HepG2 (cell line): Measurements from ENCODE around the gene CLEC3A. TPM values are rescaled to one million over a fixed set of nuclear protein-coding genes. Genes with fewer than 3 reads are reported as not detected.
A peak's percentile ranks its signal among the peaks of the same experiment; 100 is the strongest.

Experiments
- ATAC-seq: fragments of 200-7000 bp; cut with Tn5 transposase; 3 replicates; pipeline ENCODE4 v1.9.1; 2020; ENCODE audit warnings: mild to moderate bottlenecking, moderate library complexity
- BruUV-seq: library from RNA; stranded (reverse); fragments of 400-500 nt; replicated peaks from 2 replicates; lab custom pipeline; 2021; lab: Mats Ljungman, UMichigan
- CTCF ChIA-PET: fragments of 300-600 bp; formaldehyde crosslinking; extraction: SDS; loops from one replicate; lab custom pipeline; 2021; ENCODE audit warnings: low total read pairs, inconsistent platforms, low intra/inter-chr PET ratio; lab: Yijun Ruan, JAX
- POLR2A ChIA-PET: fragments of 350-600 bp; sonication (Branson Sonifier 250); formaldehyde crosslinking; loops from one replicate; lab custom pipeline; 2020; ENCODE audit warnings: antibody characterized with exemption, inconsistent platforms; lab: Yijun Ruan, JAX
- DNase-seq: peaks from one replicate; pipeline ENCODE4 v3.0.0-alpha.2; 2015; ENCODE audit warnings: low spot score
- FAIRE-seq: peaks from 3 replicates; lab custom pipeline; 2011; peaks lifted over from hg19 to GRCh38; lab: Jason Lieb, UNC
- H2AFZ ChIP-seq: one replicate; pipeline ENCODE4 v1.6.1; 2011; ENCODE audit warnings: low read length, inconsistent platforms
- H3K27ac ChIP-seq: fragments of 300-600 bp; 3 replicates; pipeline ENCODE4 v1.8.0; 2011; ENCODE audit warnings: mixed run types, mild to moderate bottlenecking, mixed read lengths, low read length, inconsistent platforms; ENCODE audit not compliant: insufficient read depth; ENCODE audit errors: extremely low read length
- H3K27me3 ChIP-seq, 2 experiments: fragments of 200-600 bp in 1 of 2; 2 replicates in 1 of 2; 3 replicates in 1 of 2; pipeline versions ENCODE4 v1.6.0 to v1.8.0; 2011; ENCODE audit warnings: low read length in 2 of 2, mild to moderate bottlenecking in 2 of 2, moderate library complexity in 2 of 2, inconsistent platforms in 1 of 2; ENCODE audit not compliant: insufficient read depth in 2 of 2, control insufficient read depth in 1 of 2
- H3K36me3 ChIP-seq, 2 experiments: fragments of 200-600 bp in 1 of 2; replicated peaks in 1 of 2; 2 replicates in 1 of 2; 3 replicates in 1 of 2; pipeline versions ENCODE4 v1.5.1 to v1.8.0; 2011; ENCODE audit warnings: low read length in 2 of 2, inconsistent platforms in 1 of 2; ENCODE audit not compliant: insufficient read depth in 2 of 2, control insufficient read depth in 1 of 2
- H3K4me1 ChIP-seq: 2 replicates; pipeline ENCODE4 v1.5.1; 2012; ENCODE audit warnings: low read length, inconsistent platforms; ENCODE audit not compliant: insufficient read depth
- H3K4me2 ChIP-seq: 2 replicates; pipeline ENCODE4 v1.6.0; 2011; ENCODE audit warnings: low read depth, low read length, inconsistent platforms
- H3K4me3 ChIP-seq, 3 experiments: fragments of 200-600 bp in 1 of 3; sonication (generic), shearing (Covaris generic) in 1 of 3; replicated peaks in 1 of 3; 2 replicates each; pipeline ENCODE4 v1.5.1; 2011 to 2016; ENCODE audit warnings: low read length in 3 of 3, inconsistent platforms in 2 of 3, low read depth in 2 of 3, mild to moderate bottlenecking in 2 of 3, control low read depth in 1 of 3, mixed read lengths in 1 of 3; ENCODE audit not compliant: insufficient read depth in 1 of 3
- H3K79me2 ChIP-seq: one replicate; pipeline ENCODE4 v1.6.1; 2011; ENCODE audit warnings: low read length, inconsistent platforms; ENCODE audit not compliant: insufficient read depth
- H3K9ac ChIP-seq: 2 replicates; pipeline ENCODE4 v1.6.0; 2011; ENCODE audit warnings: mild to moderate bottlenecking, low read depth, low read length, inconsistent platforms; ENCODE audit not compliant: insufficient read depth
- H3K9me3 ChIP-seq: 2 replicates; pipeline ENCODE4 v1.5.1; 2012; ENCODE audit warnings: mild to moderate bottlenecking, low read length
- H4K20me1 ChIP-seq: 2 replicates; pipeline ENCODE4 v1.6.0; 2011; ENCODE audit warnings: inconsistent platforms, mild to moderate bottlenecking, low read length, moderate library complexity; ENCODE audit not compliant: insufficient read depth
- DMAP1 ChIP-seq: IDR thresholded peaks from 2 replicates; pipeline ENCODE4 v1.6.1; 2016
- HBP1 ChIP-seq: IDR thresholded peaks from 2 replicates; pipeline ENCODE4 v1.6.1; 2016; ENCODE audit warnings: low read depth, control low read depth
- MNT ChIP-seq: fragments of 450-650 bp; IDR thresholded peaks from 2 replicates; pipeline ENCODE4 v1.6.1; 2016
- NFATC3 ChIP-seq: sonication (generic); formaldehyde crosslinking; IDR thresholded peaks from 2 replicates; pipeline ENCODE4 v1.5.1; 2020; ENCODE audit warnings: mild to moderate bottlenecking, missing genetic modification reagents
- ZHX2 ChIP-seq, 2 experiments: sonication (generic) in 1 of 2; formaldehyde crosslinking in 1 of 2; IDR thresholded peaks; 2 replicates each; pipeline versions ENCODE4 v1.6.1 to v1.9.0; 2014 to 2022; ENCODE audit warnings: antibody characterized with exemption in 1 of 2, borderline replicate concordance in 1 of 2, inconsistent platforms in 1 of 2, low read depth in 1 of 2, missing genetic modification reagents in 1 of 2
- ZNF235 ChIP-seq: sonication (generic); formaldehyde crosslinking; IDR thresholded peaks from 2 replicates; pipeline ENCODE4 v1.8.1; 2023; ENCODE audit warnings: mild to moderate bottlenecking, missing genetic modification reagents, borderline replicate concordance
- WGBS: methylation state at CpG from one replicate; pipeline ENCODE4 v1.1.6; 2017; ENCODE audit warnings: low lambda C conversion rate; 5-methylcytosine and 5-hydroxymethylcytosine counted together
- in situ Hi-C: cut with HindIII; loops from 2 replicates; pipeline ENCODE4 v1.10.0; 2017; ENCODE audit warnings: low pct_unique_long_range_greater_than_20kb; ENCODE audit not compliant: extremely low pct_ligation_motif_present
- intact Hi-C: fragments of 100-400 bp; cut with micrococcal nuclease; formaldehyde crosslinking; loops from one replicate; pipeline ENCODE4 v1.10.0; 2022; ENCODE audit not compliant: unreplicated experiment
- polyA plus RNA-seq, 8 experiments: library from polyadenylated mRNA; depleted of rRNA in 3 of 8; stranded (reverse) in 7 of 8; unstranded in 1 of 8; fragments of >200 nt; fragmentation: Illumina TruSeq in 4 of 8; extraction: Trizol in 4 of 8; gene quantifications; 2 replicates each; pipeline versions ENCODE4 v1.2.1 to v1.2.3, GENCODE V29; 2011 to 2016; ENCODE audit warnings: low read depth in 4 of 8, missing spikeins in 1 of 8, mixed read lengths in 1 of 8; ENCODE audit not compliant: insufficient read depth in 1 of 8
- total RNA-seq, 5 experiments: library from RNA; depleted of rRNA; stranded (reverse); fragments of >200 nt; fragmentation: Illumina TruSeq; extraction: Trizol; gene quantifications; 2 replicates each; pipeline ENCODE4 v1.2.3, GENCODE V29; 2016; ENCODE audit warnings: low read depth in 1 of 5

Gene CLEC3A
- total and polyA plus RNA-seq, 2 of the 13 experiments (the other 11 are each of a cell fraction or from before 2014, with no cell fraction given): not detected

GRCh38 chr16:78024159-78024558 is 1.8 kb downstream of the CLEC3A start:
- no peak overlapping the region for H3K9ac ChIP-seq
- no peak overlapping the region for H3K4me2 ChIP-seq
- H3K27me3 ChIP-seq: peaks cover 0 to 7% of the 10 kb centered on the region in 2 experiments; a peak in 2 of 5 replicates
- WGBS: under 1% methylated on average over 5 of the region's 5 CpGs
- H2AFZ ChIP-seq: no peak overlapping the region
- intact Hi-C loops: no loop called here
- BruUV-seq: no TSS peak
- in situ Hi-C loops: no loop called here
- H3K9me3 ChIP-seq: no peaks in the 10 kb centered on the region
- POLR2A ChIA-PET: no interaction called here
- no peaks in the 10 kb centered on the region for H4K20me1 ChIP-seq
- H3K4me1 ChIP-seq: no peaks in the 10 kb centered on the region
- FAIRE-seq: no peak
- no peak overlapping the region for H3K4me3 ChIP-seq
- no peak for DNase-seq
- CTCF ChIA-PET: no interaction called here
- ATAC-seq: no peak
- no peak overlapping the region for H3K27ac ChIP-seq
- H3K79me2 ChIP-seq: no peaks in the 10 kb centered on the region
- H3K36me3 ChIP-seq: no peaks in the 10 kb centered on the region
- TF ChIP-seq DMAP1 (CRISPR knock-in tag) (no peak), MNT (peak; percentile 40; the same call in 1 of the 2 replicates), HBP1 (CRISPR knock-in tag) (no peak), NFATC3 (CRISPR knock-in tag) (no peak), ZNF235 (CRISPR knock-in tag) (no peak)
- TF ChIP-seq, all 625 proteins: peak for 1

GRCh38 chr16:78025631-78026030 is 3.3 kb downstream of the CLEC3A start:
- no TSS peak for BruUV-seq
- in situ Hi-C loops: no loop called here
- CTCF ChIA-PET: no interaction called here
- no peak for TF ChIP-seq ZHX2 (IDR thresholded peaks at IDR 0.05; ENCODE audit: low read depth)
- no peak for TF ChIP-seq ZHX2 (CRISPR knock-in tag; IDR thresholded peaks at IDR 0.05; ENCODE audit: borderline replicate concordance)

More at GRCh38 chr16:78025631-78026030, 3.3 kb downstream of the CLEC3A start:
- H3K9me3 ChIP-seq: no peaks in the 10 kb centered on the region
- H3K4me3 ChIP-seq: no peak overlapping the region
- intact Hi-C loops: no loop called here
- POLR2A ChIA-PET: no interaction called here
- H3K4me2 ChIP-seq: no peak overlapping the region
- H3K9ac ChIP-seq: no peak overlapping the region
- no peaks in the 10 kb centered on the region for H3K36me3 ChIP-seq
- H3K4me1 ChIP-seq: no peaks in the 10 kb centered on the region
- ATAC-seq (no peak), FAIRE-seq (no peak), DNase-seq (no peak)
- H3K27me3 ChIP-seq: peaks cover 0 to 3% of the 10 kb centered on the region in 2 experiments; a peak in 2 of 5 replicates
- H4K20me1 ChIP-seq: no peaks in the 10 kb centered on the region
- no peak overlapping the region for H2AFZ ChIP-seq
- no peak overlapping the region for H3K27ac ChIP-seq
- no peaks in the 10 kb centered on the region for H3K79me2 ChIP-seq
- WGBS: 0% methylated on average over 1 of the region's 1 CpG
